H9 (cell line): Measurements from ENCODE around the gene HMCN1. TPM values are rescaled to one million over a fixed set of nuclear protein-coding genes. Genes with fewer than 3 reads are reported as not detected.

Experiments
- DNase-seq: peaks from one replicate; pipeline ENCODE4 v3.0.0-alpha.2; 2017
- H2AFZ ChIP-seq: one replicate; pipeline ENCODE4 v1.6.1; 2013; ENCODE audit warnings: mild to moderate bottlenecking, low read length, control low read depth, moderate library complexity
- H2AK5ac ChIP-seq: 2 replicates; pipeline ENCODE4 v1.6.1; 2013; ENCODE audit warnings: low read length, control low read depth, mixed read lengths; ENCODE audit not compliant: insufficient read length
- H2BK120ac ChIP-seq: one replicate; pipeline ENCODE4 v1.6.1; 2013; ENCODE audit warnings: low read depth, mild to moderate bottlenecking, low read length, control low read depth, inconsistent platforms; ENCODE audit not compliant: poor library complexity, severe bottlenecking
- H2BK12ac ChIP-seq: 2 replicates; pipeline ENCODE4 v1.6.1; 2013; ENCODE audit warnings: low read length, control low read depth, mixed read lengths, low read depth; ENCODE audit not compliant: insufficient read length
- H2BK15ac ChIP-seq: 2 replicates; pipeline ENCODE4 v1.6.1; 2013; ENCODE audit warnings: low read depth, low read length, control low read depth
- H2BK20ac ChIP-seq: one replicate; pipeline ENCODE4 v1.6.1; 2013; ENCODE audit warnings: low read depth, mild to moderate bottlenecking, low read length, control low read depth, inconsistent platforms; ENCODE audit not compliant: poor library complexity, severe bottlenecking
- H2BK5ac ChIP-seq: 2 replicates; pipeline ENCODE4 v1.6.1; 2013; ENCODE audit warnings: low read length, control low read depth, mixed read lengths; ENCODE audit not compliant: insufficient read length
- H3K14ac ChIP-seq: 2 replicates; pipeline ENCODE4 v1.6.1; 2013; ENCODE audit warnings: low read length, control low read depth; ENCODE audit not compliant: insufficient read depth
- H3K18ac ChIP-seq: 2 replicates; pipeline ENCODE4 v1.6.1; 2013; ENCODE audit warnings: low read depth, mild to moderate bottlenecking, mixed read lengths, low read length, control low read depth; ENCODE audit not compliant: insufficient read length
- H3K23ac ChIP-seq: 2 replicates; pipeline ENCODE4 v1.6.1; 2013; ENCODE audit warnings: low read length, control low read depth, mixed read lengths, low read depth; ENCODE audit not compliant: insufficient read length
- H3K23me2 ChIP-seq: 2 replicates; pipeline ENCODE4 v1.6.1; 2013; ENCODE audit warnings: low read depth, mild to moderate bottlenecking, mixed read lengths, low read length, control low read depth; ENCODE audit not compliant: insufficient read length, poor library complexity, severe bottlenecking
- H3K27ac ChIP-seq: 2 replicates; pipeline ENCODE4 v1.5.1; 2013; ENCODE audit warnings: low read length, control low read depth, mixed read lengths, low read depth; ENCODE audit not compliant: insufficient read length
- H3K27me3 ChIP-seq: 2 replicates; pipeline ENCODE4 v1.6.1; 2013; ENCODE audit warnings: low read length, control low read depth, inconsistent platforms; ENCODE audit not compliant: insufficient read depth
- H3K4ac ChIP-seq: 2 replicates; pipeline ENCODE4 v1.6.1; 2013; ENCODE audit warnings: low read depth, mild to moderate bottlenecking, control low read depth, inconsistent platforms, low read length, moderate library complexity
- H3K4me1 ChIP-seq: 2 replicates; pipeline ENCODE4 v1.6.1; 2013; ENCODE audit warnings: low read length, control low read depth, inconsistent platforms; ENCODE audit not compliant: insufficient read depth
- H3K4me2 ChIP-seq: 2 replicates; pipeline ENCODE4 v1.6.1; 2013; ENCODE audit warnings: low read length, control low read depth, mixed read lengths; ENCODE audit not compliant: insufficient read length, insufficient read depth
- H3K56ac ChIP-seq: 2 replicates; pipeline ENCODE4 v1.6.1; 2013; ENCODE audit warnings: low read depth, mild to moderate bottlenecking, mixed read lengths, low read length, control low read depth; ENCODE audit not compliant: insufficient read length
- H3K79me1 ChIP-seq: 2 replicates; pipeline ENCODE4 v1.6.1; 2013; ENCODE audit warnings: low read depth, mild to moderate bottlenecking, moderate library complexity, low read length, control low read depth, inconsistent platforms; ENCODE audit not compliant: insufficient read depth, poor library complexity, severe bottlenecking
- H3K79me2 ChIP-seq: 2 replicates; pipeline ENCODE4 v1.6.1; 2013; ENCODE audit warnings: low read length, control low read depth, inconsistent platforms; ENCODE audit not compliant: insufficient read depth
- H3K9ac ChIP-seq: 2 replicates; pipeline ENCODE4 v1.6.1; 2013; ENCODE audit warnings: low read length, control low read depth, mixed read lengths; ENCODE audit not compliant: insufficient read length; ENCODE audit errors: extremely low read depth
- H3K9me3 ChIP-seq: one replicate; pipeline ENCODE4 v1.6.1; 2013; ENCODE audit warnings: low read depth, low read length, inconsistent platforms; ENCODE audit not compliant: control insufficient read depth
- H3T11ph ChIP-seq: one replicate; pipeline ENCODE4 v1.6.1; 2013; ENCODE audit warnings: mild to moderate bottlenecking, low read length, control low read depth, inconsistent platforms
- H4K20me1 ChIP-seq: one replicate; pipeline ENCODE4 v1.6.1; 2013; ENCODE audit not compliant: control insufficient read depth, insufficient read length, insufficient read depth
- H4K5ac ChIP-seq: 2 replicates; pipeline ENCODE4 v1.6.1; 2013; ENCODE audit warnings: low read depth, mild to moderate bottlenecking, mixed read lengths, low read length, control low read depth; ENCODE audit not compliant: insufficient read length
- H4K8ac ChIP-seq: replicated peaks from 2 replicates; pipeline ENCODE4 v1.6.1; 2013; ENCODE audit warnings: low read length, control low read depth, mixed read lengths, low read depth; ENCODE audit not compliant: insufficient read length
- H4K91ac ChIP-seq: 2 replicates; pipeline ENCODE4 v1.6.1; 2013; ENCODE audit warnings: low read depth, mild to moderate bottlenecking, moderate library complexity, mixed read lengths, low read length, control low read depth; ENCODE audit not compliant: insufficient read length
- H3K27ac Mint-ChIP-seq, 3 experiments: 2 replicates in 2 of 3; 3 replicates in 1 of 3; pipeline ENCODE4 v1.8.0; 2020 to 2021; ENCODE audit warnings: mixed read lengths in 3 of 3, mild to moderate bottlenecking in 1 of 3, moderate library complexity in 1 of 3
- H3K27me3 Mint-ChIP-seq: 2 replicates; pipeline ENCODE4 v1.8.0; 2021; ENCODE audit warnings: low read depth, mild to moderate bottlenecking, moderate library complexity, mixed read lengths
- H3K36me3 Mint-ChIP-seq, 3 experiments: 2 replicates in 2 of 3; 3 replicates in 1 of 3; pipeline ENCODE4 v1.8.0; 2020 to 2021; ENCODE audit warnings: low read depth in 3 of 3, mixed read lengths in 3 of 3; ENCODE audit not compliant: insufficient read depth in 1 of 3
- H3K4me1 Mint-ChIP-seq, 2 experiments: 2 replicates each; pipeline ENCODE4 v1.8.0; 2020; ENCODE audit warnings: mixed read lengths in 2 of 2
- H3K4me3 Mint-ChIP-seq, 2 experiments: 2 replicates in 1 of 2; 3 replicates in 1 of 2; pipeline ENCODE4 v1.8.0; 2020 to 2021; ENCODE audit warnings: mild to moderate bottlenecking in 2 of 2, mixed read lengths in 2 of 2, moderate library complexity in 1 of 2
- H3K9me3 Mint-ChIP-seq, 2 experiments: 2 replicates in 1 of 2; 3 replicates in 1 of 2; pipeline ENCODE4 v1.8.0; 2020; ENCODE audit warnings: mild to moderate bottlenecking in 2 of 2, mixed read lengths in 2 of 2, moderate library complexity in 1 of 2
- WGBS: extraction: QIAGEN DNeasy Blood & Tissue Kit; methylation state at CpG from one replicate; pipeline ENCODE4 v1.1.7; 2013; ENCODE audit warnings: missing lambda C conversion rate, low lambda C conversion rate, mixed read lengths; ENCODE audit not compliant: insufficient read length; ENCODE audit errors: extremely low coverage; 5-methylcytosine and 5-hydroxymethylcytosine counted together
- total RNA-seq: library from RNA; stranded (reverse); gene quantifications from 2 replicates; pipeline ENCODE4 v1.2.1, GENCODE V29; 2021
- TF ChIP-seq, protein P1 (sequence below): fragments of 200-600 bp; sonication (generic); conservative IDR thresholded peaks from 3 replicates; pipeline ENCODE4 v1.8.0; 2021; ENCODE audit warnings: antibody characterized with exemption, mild to moderate bottlenecking

HMCN1 gene
- total RNA-seq, 1 experiment from 2014 or later, result 3.3 TPM

- Histone ChIP-seq H2AK5ac (no peak overlapping the region), H3K56ac (no peak overlapping the region), H3K23ac (no peak overlapping the region), H4K20me1 (no peaks in the 10 kb centered on the region), H2BK120ac (no peak overlapping the region), H3K9me3 (no peaks in the 10 kb centered on the region), H3K4ac (no peak overlapping the region), H2BK5ac (no peak overlapping the region), H2BK20ac (no peak overlapping the region), H3K79me2 (no peaks in the 10 kb centered on the region), H3K4me2 (no peak overlapping the region), H2BK12ac (no peak overlapping the region), H4K91ac (no peak overlapping the region), H3K18ac (no peak overlapping the region), H3K27ac (no peak overlapping the region), H3K14ac (no peak overlapping the region), H2AFZ (no peak overlapping the region), H3K79me1 (no peaks in the 10 kb centered on the region), H4K5ac (no peak overlapping the region), H3K27me3 (no peaks in the 10 kb centered on the region), H3K4me1 (no peaks in the 10 kb centered on the region), H3T11ph (no peak overlapping the region), H3K9ac (no peak overlapping the region), H3K23me2 (no peaks in the 10 kb centered on the region), H2BK15ac (no peak overlapping the region), H4K8ac (no peak overlapping the region)
- Mint-ChIP-seq H3K9me3 (peaks cover 0 to 12% of the 10 kb centered on the region in 2 experiments; a peak in 4 of 5 replicates), H3K27ac (no peak overlapping the region), H3K36me3 (peaks cover 5 to 13% (median 11%) of the 10 kb centered on the region in 3 experiments; a peak in 6 of 7 replicates), H3K4me1 (peaks cover 13 to 25% of the 10 kb centered on the region in 2 experiments), H3K27me3 (peaks cover 3% of the 10 kb centered on the region), H3K4me3 (no peak overlapping the region)
- TF ChIP-seq, protein P1, sequence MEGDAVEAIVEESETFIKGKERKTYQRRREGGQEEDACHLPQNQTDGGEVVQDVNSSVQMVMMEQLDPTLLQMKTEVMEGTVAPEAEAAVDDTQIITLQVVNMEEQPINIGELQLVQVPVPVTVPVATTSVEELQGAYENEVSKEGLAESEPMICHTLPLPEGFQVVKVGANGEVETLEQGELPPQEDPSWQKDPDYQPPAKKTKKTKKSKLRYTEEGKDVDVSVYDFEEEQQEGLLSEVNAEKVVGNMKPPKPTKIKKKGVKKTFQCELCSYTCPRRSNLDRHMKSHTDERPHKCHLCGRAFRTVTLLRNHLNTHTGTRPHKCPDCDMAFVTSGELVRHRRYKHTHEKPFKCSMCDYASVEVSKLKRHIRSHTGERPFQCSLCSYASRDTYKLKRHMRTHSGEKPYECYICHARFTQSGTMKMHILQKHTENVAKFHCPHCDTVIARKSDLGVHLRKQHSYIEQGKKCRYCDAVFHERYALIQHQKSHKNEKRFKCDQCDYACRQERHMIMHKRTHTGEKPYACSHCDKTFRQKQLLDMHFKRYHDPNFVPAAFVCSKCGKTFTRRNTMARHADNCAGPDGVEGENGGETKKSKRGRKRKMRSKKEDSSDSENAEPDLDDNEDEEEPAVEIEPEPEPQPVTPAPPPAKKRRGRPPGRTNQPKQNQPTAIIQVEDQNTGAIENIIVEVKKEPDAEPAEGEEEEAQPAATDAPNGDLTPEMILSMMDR, result no peak
- no CpG with 5 or more reads among the region's 1 CpG for WGBS
- no peak for DNase-seq
Observed at GRCh38 chr1:185956881-185957280, 222.7 kb downstream of the HMCN1 start.
